Mucosa of descending colon (tissue), 3 donors: ENCODE measurements around the gene B4GALNT4. TPM values are rescaled to one million over a fixed set of nuclear protein-coding genes. Genes with fewer than 3 reads are reported as not detected.

Experiments
- ATAC-seq: fragments of 200-7000 bp; cut with Tn5 transposase; one replicate; pipeline ENCODE4 v1.9.1; 2020; ENCODE audit warnings: mild to moderate bottlenecking, moderate library complexity
- DNase-seq, 3 donors: peaks; one replicate each; pipeline ENCODE4 v3.0.0-alpha.2; 2020
- H3K36me3 ChIP-seq: fragments of 200-600 bp; one replicate; pipeline ENCODE4 v1.8.0; 2021; ENCODE audit warnings: low read depth, mild to moderate bottlenecking
- H3K4me1 ChIP-seq: fragments of 200-600 bp; one replicate; pipeline ENCODE4 v1.8.0; 2021; ENCODE audit warnings: low read depth, mild to moderate bottlenecking
- H3K4me3 ChIP-seq: fragments of 200-600 bp; one replicate; pipeline ENCODE4 v1.8.0; 2021; ENCODE audit warnings: mild to moderate bottlenecking
- H3K9me3 ChIP-seq: fragments of 200-600 bp; one replicate; pipeline ENCODE4 v1.8.0; 2021; ENCODE audit warnings: mild to moderate bottlenecking
- intact Hi-C, 2 donors: fragments of 100-400 bp; cut with DNase I in 1 of 2; cut with micrococcal nuclease in 1 of 2; formaldehyde crosslinking; loops; one replicate each; pipeline versions ENCODE4 v1.11.0 to v1.11.1; 2022; cut with DNase I, micrococcal nuclease
- total RNA-seq, 3 donors: library from RNA; stranded (reverse); fragmentation: NEBNext Ultra II Directional in 2 of 3; extraction: Animal tissue kit (Norgen Biotek cat#: 25700) in 2 of 3; gene quantifications; one replicate each; pipeline versions ENCODE4 v1.2.1 to v1.2.4, GENCODE V29; 2021 to 2023
- TF ChIP-seq, protein P1 (sequence below): fragments of 200-600 bp; IDR thresholded peaks from one replicate; pipeline ENCODE4 v1.8.0; 2022; ENCODE audit warnings: antibody characterized with exemption, mild to moderate bottlenecking
- donor health status: DM: no; HTN: no; CAD: no; lungs with moderate emphysema.
- donor health status: DM: no; HTN: no; CAD: no.
- donor health status: DM: no; HTN: yes; CAD: no.

The B4GALNT4 gene
- total RNA-seq, 3 donors from 2014 or later, result 2.1 to 11.8 (median 2.2) TPM

GRCh38 chr11:380996-381395, 11.7 kb downstream of the B4GALNT4 start:
- ATAC-seq (no peak), DNase-seq (peak in 1 of 3 donors; percentile 29)
- Histone ChIP-seq H3K4me3 (no peak overlapping the region), H3K4me1 (no peaks in the 10 kb centered on the region), H3K9me3 (peaks cover 3% of the 10 kb centered on the region), H3K36me3 (no peaks in the 10 kb centered on the region)
- TF ChIP-seq, protein P1, sequence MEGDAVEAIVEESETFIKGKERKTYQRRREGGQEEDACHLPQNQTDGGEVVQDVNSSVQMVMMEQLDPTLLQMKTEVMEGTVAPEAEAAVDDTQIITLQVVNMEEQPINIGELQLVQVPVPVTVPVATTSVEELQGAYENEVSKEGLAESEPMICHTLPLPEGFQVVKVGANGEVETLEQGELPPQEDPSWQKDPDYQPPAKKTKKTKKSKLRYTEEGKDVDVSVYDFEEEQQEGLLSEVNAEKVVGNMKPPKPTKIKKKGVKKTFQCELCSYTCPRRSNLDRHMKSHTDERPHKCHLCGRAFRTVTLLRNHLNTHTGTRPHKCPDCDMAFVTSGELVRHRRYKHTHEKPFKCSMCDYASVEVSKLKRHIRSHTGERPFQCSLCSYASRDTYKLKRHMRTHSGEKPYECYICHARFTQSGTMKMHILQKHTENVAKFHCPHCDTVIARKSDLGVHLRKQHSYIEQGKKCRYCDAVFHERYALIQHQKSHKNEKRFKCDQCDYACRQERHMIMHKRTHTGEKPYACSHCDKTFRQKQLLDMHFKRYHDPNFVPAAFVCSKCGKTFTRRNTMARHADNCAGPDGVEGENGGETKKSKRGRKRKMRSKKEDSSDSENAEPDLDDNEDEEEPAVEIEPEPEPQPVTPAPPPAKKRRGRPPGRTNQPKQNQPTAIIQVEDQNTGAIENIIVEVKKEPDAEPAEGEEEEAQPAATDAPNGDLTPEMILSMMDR, result no peak
- intact Hi-C loops, result no loop called here

DNA sequence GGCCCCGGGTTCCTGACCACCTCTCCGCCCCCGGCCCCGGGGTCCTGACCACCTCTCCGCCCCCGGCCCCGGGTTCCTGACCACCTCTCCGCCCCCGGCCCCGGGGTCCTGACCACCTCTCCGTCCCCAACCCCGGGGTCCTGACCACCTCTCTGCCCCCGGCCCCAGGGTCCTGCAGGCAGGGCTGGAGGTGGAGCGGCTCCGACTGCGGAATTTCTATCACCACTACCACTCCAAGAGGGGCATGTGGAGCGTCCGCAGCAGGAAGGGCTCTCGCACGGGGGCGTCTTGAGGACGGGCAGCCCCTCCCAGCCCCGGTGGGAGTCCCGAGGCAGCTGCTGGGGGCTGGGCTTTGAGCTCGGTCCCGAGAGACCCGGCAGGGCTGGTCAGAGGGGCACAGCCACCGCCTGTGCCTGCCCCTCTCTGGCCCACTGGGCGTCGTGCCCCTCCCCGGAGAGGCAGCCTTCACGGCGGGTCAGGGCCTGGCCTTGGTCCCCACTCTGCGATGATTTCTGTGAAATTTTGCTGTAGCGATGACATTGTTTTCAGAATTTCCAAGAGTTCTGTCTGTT, 12.3 kb downstream of the B4GALNT4 start:
- DNase-seq (peak in 1 of 3 donors; percentile 44), ATAC-seq (no peak)
- no peaks in the 10 kb centered on the region for H3K4me1 ChIP-seq
- intact Hi-C loops, result no loop called here
- TF ChIP-seq, protein P1, result no peak
- H3K36me3 ChIP-seq, result no peaks in the 10 kb centered on the region
- no peak overlapping the region for H3K4me3 ChIP-seq
- peaks cover 9% of the 10 kb centered on the region for H3K9me3 ChIP-seq

DNA sequence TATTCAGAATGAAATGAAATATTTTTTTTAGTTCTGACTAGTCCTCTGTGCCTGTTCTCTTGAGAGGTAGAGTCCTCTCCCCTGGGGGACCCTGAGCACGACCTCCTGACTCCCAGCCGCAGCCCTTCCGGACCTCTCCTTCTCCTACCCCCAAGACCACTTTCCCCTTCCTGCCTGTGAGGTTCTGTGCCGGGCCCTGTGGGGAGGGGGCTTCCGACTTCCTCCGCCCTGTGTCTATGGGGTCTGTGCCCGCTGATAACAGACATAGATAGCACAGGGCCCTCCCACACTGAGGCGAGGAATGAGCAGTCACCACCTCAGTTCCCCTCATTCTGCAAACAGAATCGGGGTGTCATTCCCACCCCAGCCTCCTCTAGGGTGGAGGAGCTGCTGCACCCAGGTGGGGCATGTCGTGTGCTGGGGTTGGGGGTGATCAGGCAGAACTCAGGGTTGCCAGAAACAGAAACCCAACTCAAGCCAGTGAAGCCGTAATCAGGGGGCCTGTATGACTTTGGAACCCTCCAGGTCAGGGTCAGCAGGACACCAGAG, 12.9 kb downstream of the B4GALNT4 start:
- ATAC-seq, result no peak

GRCh38 chr11:383431-383830, 14.1 kb downstream of the B4GALNT4 start:
- peaks cover 9% of the 10 kb centered on the region for H3K9me3 ChIP-seq
- TF ChIP-seq, protein P1, result no peak
- H3K36me3 ChIP-seq, result no peaks in the 10 kb centered on the region
- intact Hi-C loops, result no loop called here
- H3K4me3 ChIP-seq, result no peak overlapping the region
- DNase-seq, result no peak
- H3K4me1 ChIP-seq, result no peaks in the 10 kb centered on the region
- ATAC-seq, result no peak

More for the DNA sequence above, 12.9 kb downstream of the B4GALNT4 start:
- Histone ChIP-seq H3K4me3 (no peak overlapping the region), H3K9me3 (peaks cover 9% of the 10 kb centered on the region), H3K4me1 (no peaks in the 10 kb centered on the region), H3K36me3 (no peaks in the 10 kb centered on the region)
- intact Hi-C loops, result no loop called here
- TF ChIP-seq, protein P1, result no peak
- no peak for DNase-seq

GRCh38 chr11:384511-384910, 15.2 kb downstream of the B4GALNT4 start:
- TF ChIP-seq, protein P1, result no peak
- ATAC-seq (no peak), DNase-seq (no peak)
- peaks cover 9% of the 10 kb centered on the region for H3K9me3 ChIP-seq
- no peak overlapping the region for H3K4me3 ChIP-seq
- no peaks in the 10 kb centered on the region for H3K4me1 ChIP-seq
- intact Hi-C loops, result no loop called here
- no peaks in the 10 kb centered on the region for H3K36me3 ChIP-seq
